HCT116 (cell line): ENCODE results near the gene SLC43A3.

Experiments
- CEBPB ChIP-seq: IDR thresholded peaks from 2 replicates; pipeline ENCODE4 v1.6.1; 2012; ENCODE audit warnings: low read depth
- CTCF ChIP-seq, 3 experiments: fragments of 200-600 bp in 1 of 3; sonication (generic) in 1 of 3; IDR thresholded peaks in 2 of 3; conservative IDR thresholded peaks in 1 of 3; 2 replicates each; pipeline ENCODE4 v1.5.1; 2012 to 2017; ENCODE audit warnings: low read depth in 2 of 3, low read length in 2 of 3, antibody characterized with exemption in 1 of 3, borderline replicate concordance in 1 of 3, control low read depth in 1 of 3, mild to moderate bottlenecking in 1 of 3, mixed read lengths in 1 of 3, mixed run types in 1 of 3, moderate library complexity in 1 of 3; ENCODE audit not compliant: insufficient read depth in 1 of 3
- ELF1 ChIP-seq: IDR thresholded peaks from 2 replicates; pipeline ENCODE4 v1.6.1; 2012; ENCODE audit warnings: low read depth, borderline replicate concordance
- JUND ChIP-seq: IDR thresholded peaks from 2 replicates; pipeline ENCODE4 v1.6.1; 2012
- POLR2A ChIP-seq: IDR thresholded peaks from 2 replicates; pipeline ENCODE4 v1.7.0; 2011; ENCODE audit warnings: borderline replicate concordance; ENCODE audit not compliant: insufficient read depth, insufficient read length; ENCODE audit errors: extremely low read depth
- POLR2AphosphoS5 ChIP-seq: IDR thresholded peaks from 2 replicates; pipeline ENCODE4 v1.6.1; 2011; ENCODE audit warnings: mild to moderate bottlenecking, low read depth, low read length, moderate library complexity
- SIN3A ChIP-seq: IDR thresholded peaks from 2 replicates; pipeline ENCODE4 v1.6.1; 2012; ENCODE audit warnings: low read depth
- TCF7L2 ChIP-seq: IDR thresholded peaks from 2 replicates; pipeline ENCODE4 v1.7.0; 2011; ENCODE audit warnings: borderline replicate concordance, inconsistent platforms; ENCODE audit not compliant: insufficient read depth, insufficient read length; ENCODE audit errors: extremely low read depth
- ZNF274 ChIP-seq: fragments of 200-500 bp; sonication (Bioruptor generic); IDR thresholded peaks from 2 replicates; pipeline ENCODE4 v1.6.1; 2014; ENCODE audit warnings: mild to moderate bottlenecking, low read depth, low read length, inconsistent platforms

DNA sequence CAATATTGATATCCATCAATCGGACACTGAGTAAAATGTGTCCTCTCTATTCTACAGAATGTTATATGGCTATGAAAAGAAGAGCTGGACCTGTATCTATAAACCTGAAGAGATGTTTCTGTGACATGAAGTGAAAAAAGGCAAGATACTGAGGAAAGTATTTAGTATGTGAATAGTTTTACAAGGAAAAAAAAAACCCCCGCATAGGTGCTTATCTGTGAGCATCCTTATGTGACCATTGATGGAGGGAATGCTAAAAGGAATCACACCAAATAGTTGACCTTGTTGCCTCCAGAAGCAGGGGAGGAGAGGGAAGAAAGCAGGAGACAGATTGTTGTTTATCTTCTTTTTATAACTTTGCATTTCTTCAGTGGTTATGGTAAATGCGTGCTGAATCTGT lies 35.8 kb downstream of the SLC43A3 start:
- TF ChIP-seq CTCF (IDR thresholded peaks at IDR 0.05 in 2 of 3, conservative IDR thresholded peaks at IDR 0.05 in 1 of 3; ENCODE audit: borderline replicate concordance in 1 of 3, insufficient read depth in 1 of 3, low read depth in 2 of 3, low read length in 2 of 3) (no peak), ELF1 (no peak), POLR2A (no peak), JUND (no peak), TCF7L2 (no peak), ZNF274 (no peak), POLR2AphosphoS5 (no peak), CEBPB (no peak), SIN3A (no peak)
